Right atrium auricular region (tissue), 2 donors: ENCODE data around the gene ACAP2. TPM values are rescaled to one million over a fixed set of nuclear protein-coding genes. Genes with fewer than 3 reads are reported as not detected.
"Not testable (repeated sequence)": the region's sequence is repeated elsewhere in the genome, so short reads cannot be mapped to it uniquely, and the experiment has no call there.

Experiments used
- DNase-seq: peaks from one replicate; pipeline ENCODE4 v3.0.0-alpha.2; 2019; ENCODE audit warnings: low spot score
- H3K27ac ChIP-seq, 2 donors: fragments of 200-600 bp; sonication (generic); 1 replicate in 1 of 2; 2 replicates in 1 of 2; pipeline ENCODE4 v1.5.1; 2016 to 2019
- H3K27me3 ChIP-seq, 2 donors: fragments of 200-600 bp; sonication (generic); one replicate each; pipeline versions ENCODE4 v1.5.1 to v1.6.0; 2017 to 2019
- H3K36me3 ChIP-seq: fragments of 200-600 bp; sonication (generic); one replicate; pipeline ENCODE4 v1.5.1; 2016
- H3K4me1 ChIP-seq, 2 donors: fragments of 200-600 bp; sonication (generic); one replicate each; pipeline versions ENCODE4 v1.5.1 to v1.6.0; 2017 to 2019
- H3K4me3 ChIP-seq, 2 donors: fragments of 200-600 bp; sonication (generic); 1 replicate in 1 of 2; 2 replicates in 1 of 2; pipeline ENCODE4 v1.5.1; 2017 to 2019; ENCODE audit warnings: mild to moderate bottlenecking in 1 of 2, moderate library complexity in 1 of 2
- H3K9me3 ChIP-seq, 2 donors: fragments of 200-600 bp; sonication (generic); one replicate each; pipeline ENCODE4 v1.5.1; 2019
- total RNA-seq, 2 donors: library from RNA; depleted of rRNA; stranded (reverse); fragments of >200 nt; gene quantifications; one replicate each; pipeline ENCODE4 v1.1.0, GENCODE V29; 2016
- TF ChIP-seq, protein P1 (sequence below), 2 donors: fragments of 200-600 bp; sonication (generic); IDR thresholded peaks; one replicate each; pipeline ENCODE4 v1.5.1; 2019; ENCODE audit warnings: antibody characterized with exemption in 2 of 2

ACAP2 gene
- total RNA-seq, 2 donors from 2014 or later = 17.8 to 18.9 TPM

DNA sequence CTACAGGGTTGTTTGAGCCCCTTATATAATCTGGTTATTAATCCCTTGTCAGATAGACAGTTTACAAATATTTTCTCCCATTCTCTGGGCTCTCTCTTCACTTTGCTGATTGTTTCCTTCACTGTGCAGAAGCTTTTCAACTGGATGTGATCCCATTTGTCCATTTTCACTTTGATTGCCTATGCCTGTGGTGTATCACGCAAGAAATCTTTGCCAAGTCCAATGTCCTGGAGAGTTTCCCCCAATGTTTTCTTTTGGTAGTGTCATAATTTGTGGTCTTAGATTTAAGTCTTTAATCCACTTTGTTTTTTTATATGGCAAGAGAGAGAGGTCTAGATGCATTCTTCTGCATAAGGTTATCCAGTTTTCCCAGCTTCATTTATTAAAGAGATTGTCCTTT, 212.6 kb downstream of the ACAP2 start:
- no peaks in the 10 kb centered on the region for H3K4me1 ChIP-seq
- H3K9me3 ChIP-seq = no peaks in the 10 kb centered on the region
- TF ChIP-seq, protein P1, sequence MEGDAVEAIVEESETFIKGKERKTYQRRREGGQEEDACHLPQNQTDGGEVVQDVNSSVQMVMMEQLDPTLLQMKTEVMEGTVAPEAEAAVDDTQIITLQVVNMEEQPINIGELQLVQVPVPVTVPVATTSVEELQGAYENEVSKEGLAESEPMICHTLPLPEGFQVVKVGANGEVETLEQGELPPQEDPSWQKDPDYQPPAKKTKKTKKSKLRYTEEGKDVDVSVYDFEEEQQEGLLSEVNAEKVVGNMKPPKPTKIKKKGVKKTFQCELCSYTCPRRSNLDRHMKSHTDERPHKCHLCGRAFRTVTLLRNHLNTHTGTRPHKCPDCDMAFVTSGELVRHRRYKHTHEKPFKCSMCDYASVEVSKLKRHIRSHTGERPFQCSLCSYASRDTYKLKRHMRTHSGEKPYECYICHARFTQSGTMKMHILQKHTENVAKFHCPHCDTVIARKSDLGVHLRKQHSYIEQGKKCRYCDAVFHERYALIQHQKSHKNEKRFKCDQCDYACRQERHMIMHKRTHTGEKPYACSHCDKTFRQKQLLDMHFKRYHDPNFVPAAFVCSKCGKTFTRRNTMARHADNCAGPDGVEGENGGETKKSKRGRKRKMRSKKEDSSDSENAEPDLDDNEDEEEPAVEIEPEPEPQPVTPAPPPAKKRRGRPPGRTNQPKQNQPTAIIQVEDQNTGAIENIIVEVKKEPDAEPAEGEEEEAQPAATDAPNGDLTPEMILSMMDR (IDR thresholded peaks at IDR 0.05) = no peak
- no peak overlapping the region for H3K27ac ChIP-seq
- H3K27me3 ChIP-seq = no peaks in the 10 kb centered on the region
- H3K36me3 ChIP-seq = no peaks in the 10 kb centered on the region
- H3K4me3 ChIP-seq = no peak overlapping the region
- no peak for DNase-seq

DNA sequence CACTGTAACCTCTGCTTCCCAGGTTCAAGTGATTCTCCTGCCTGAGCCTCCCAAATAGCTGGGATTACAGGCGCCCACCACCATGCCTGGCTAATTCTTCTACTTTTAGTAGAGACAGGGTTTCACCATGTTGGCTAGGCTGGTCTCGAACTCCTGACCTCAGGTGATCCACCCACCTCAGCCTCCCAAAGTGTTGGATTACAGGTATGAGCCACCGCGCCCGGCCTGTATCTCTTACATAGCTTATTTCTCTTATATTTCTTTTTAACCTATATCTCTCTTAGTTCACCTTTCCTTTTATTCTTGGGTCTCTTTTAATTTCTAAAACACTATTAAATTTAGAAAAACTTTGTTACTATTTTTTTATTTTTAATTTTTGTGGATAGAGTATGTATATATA, 213.9 kb downstream of the ACAP2 start:
- H3K4me3 ChIP-seq = not testable (repeated sequence)

DNA sequence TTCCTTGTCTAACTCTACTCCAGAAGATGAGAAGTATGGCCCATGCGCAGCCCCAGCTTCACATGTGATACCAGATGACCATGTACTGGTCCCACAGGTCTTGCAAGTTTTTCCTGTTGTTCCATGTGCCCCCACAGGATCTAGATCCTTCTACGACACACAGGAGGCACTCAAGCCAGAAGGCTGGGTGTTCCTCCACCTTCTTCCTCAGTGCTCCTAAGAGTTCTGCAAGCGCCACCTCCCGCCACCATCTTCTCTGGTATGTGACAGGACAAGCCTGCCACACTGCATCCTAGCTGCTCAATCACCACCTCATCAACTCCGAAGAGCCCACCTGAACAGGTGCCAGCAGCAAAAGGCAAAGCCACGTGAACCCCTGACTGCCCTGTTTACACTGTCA, 214.9 kb downstream of the ACAP2 start:
- Histone ChIP-seq H3K4me3 (no peak overlapping the region), H3K27me3 (no peaks in the 10 kb centered on the region), H3K27ac (no peak overlapping the region), H3K36me3 (no peaks in the 10 kb centered on the region), H3K4me1 (peaks cover 0 to 15% of the 10 kb centered on the region in 2 donors), H3K9me3 (no peaks in the 10 kb centered on the region)
- peak; percentile 46 for DNase-seq
- TF ChIP-seq, protein P1 (IDR thresholded peaks at IDR 0.05) = no peak

More for the DNA sequence above, 213.9 kb downstream of the ACAP2 start:
- H3K36me3 ChIP-seq, H3K27me3 ChIP-seq, H3K27ac ChIP-seq, H3K9me3 ChIP-seq, H3K4me1 ChIP-seq: not testable (repeated sequence)
- DNase-seq = peak; percentile 43

DNA sequence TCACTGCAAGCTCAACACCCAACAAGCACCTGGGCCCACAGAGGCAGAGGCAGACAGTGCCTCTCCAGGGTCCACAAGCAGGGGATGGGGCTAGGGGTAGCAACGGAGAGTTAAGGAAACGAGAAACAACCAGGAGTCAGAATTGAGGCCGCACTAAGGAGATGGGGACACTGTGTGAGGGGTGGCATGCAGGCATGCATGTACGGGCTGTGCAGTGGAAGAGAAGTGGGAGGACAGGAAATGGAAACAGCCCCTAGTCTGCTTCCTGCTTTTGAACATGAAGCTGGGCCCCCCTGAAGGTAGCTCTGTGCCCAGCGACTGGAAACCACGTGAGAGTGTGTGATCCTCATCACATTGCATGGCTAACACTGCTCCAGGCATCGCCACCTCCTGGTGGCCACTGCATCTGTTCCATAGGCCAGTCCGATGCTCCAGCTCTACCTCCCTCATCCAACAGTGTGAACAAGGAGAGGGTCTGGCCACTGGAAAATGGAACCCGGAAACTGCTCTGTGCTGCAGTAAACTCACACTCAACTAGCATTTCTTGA, 215.8 kb downstream of the ACAP2 start:
- Histone ChIP-seq H3K27ac (no peak overlapping the region), H3K4me1 (peaks cover 0 to 22% of the 10 kb centered on the region in 2 donors), H3K27me3 (no peaks in the 10 kb centered on the region), H3K4me3 (no peak overlapping the region), H3K36me3 (no peaks in the 10 kb centered on the region), H3K9me3 (no peaks in the 10 kb centered on the region)
- DNase-seq = peak; percentile 55
- TF ChIP-seq, protein P1 (IDR thresholded peaks at IDR 0.05) = peak in 1 of 2 donors; percentile 39

DNA sequence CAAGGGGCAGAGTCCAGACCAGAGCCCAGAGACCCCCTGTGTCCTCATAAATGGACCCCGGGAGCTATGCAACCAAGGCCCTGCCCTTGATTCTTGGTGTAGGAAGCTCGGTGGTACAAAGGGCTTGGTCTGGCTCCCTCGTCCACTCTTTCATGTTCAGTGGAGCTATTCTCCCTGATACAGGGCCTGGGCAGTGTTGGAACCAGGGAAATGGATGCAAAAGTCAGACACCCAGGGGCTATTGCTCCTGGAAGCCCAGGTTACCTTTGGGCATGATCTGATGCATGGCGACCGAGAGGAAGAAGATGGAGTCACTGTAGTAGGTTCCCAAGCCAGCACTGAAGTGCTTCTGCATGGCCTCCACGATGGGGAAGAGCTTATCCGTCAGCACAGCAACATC, 216.4 kb downstream of the ACAP2 start:
- H3K36me3 ChIP-seq = no peaks in the 10 kb centered on the region
- peaks cover 0 to 28% of the 10 kb centered on the region in 2 donors for H3K4me1 ChIP-seq
- peak; percentile 34 for DNase-seq
- H3K4me3 ChIP-seq = no peak overlapping the region
- no peaks in the 10 kb centered on the region for H3K27me3 ChIP-seq
- TF ChIP-seq, protein P1 (IDR thresholded peaks at IDR 0.05) = no peak
- H3K27ac ChIP-seq = no peak overlapping the region
- no peaks in the 10 kb centered on the region for H3K9me3 ChIP-seq

DNA sequence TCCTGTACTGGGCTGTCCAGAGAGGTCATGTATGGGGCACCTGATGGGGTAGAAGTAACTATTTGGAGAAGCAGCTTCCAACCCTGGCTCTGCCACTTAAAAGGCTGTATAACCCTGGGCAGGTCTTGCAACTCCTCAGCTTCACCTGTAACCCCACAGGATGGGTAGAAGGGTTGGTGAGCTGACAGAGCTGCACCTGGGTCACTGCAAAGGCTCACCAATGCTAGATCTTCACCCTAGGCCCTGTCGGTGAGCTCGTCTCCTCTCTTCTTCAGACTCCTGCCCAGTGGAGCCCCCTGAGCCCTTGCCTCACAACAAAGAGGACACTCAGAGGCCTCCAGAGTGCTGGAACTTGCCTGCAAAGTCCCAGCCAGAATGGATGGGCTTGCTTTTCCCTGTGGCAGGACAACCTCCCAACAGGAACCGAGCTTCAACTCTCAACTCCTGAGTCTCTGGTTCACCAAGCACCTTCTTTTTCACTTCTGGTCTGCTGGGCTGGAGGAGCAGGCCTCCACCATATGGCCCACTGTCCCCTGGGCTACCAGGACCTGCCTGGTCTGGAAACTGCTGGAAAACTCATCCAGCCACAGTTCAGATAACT, 217.7 kb downstream of the ACAP2 start:
- Histone ChIP-seq H3K27me3 (no peaks in the 10 kb centered on the region), H3K4me1 (peaks cover 0 to 40% of the 10 kb centered on the region in 2 donors), H3K27ac (no peak overlapping the region), H3K4me3 (no peak overlapping the region), H3K9me3 (no peaks in the 10 kb centered on the region), H3K36me3 (no peaks in the 10 kb centered on the region)
- TF ChIP-seq, protein P1 (IDR thresholded peaks at IDR 0.05) = no peak
- DNase-seq = peak; percentile 32

Other genes starting within 250 kb of the ACAP2 start
- 1 to 10 TPM; 4.6 to 6.7 TPM for gene XXYLT1, start 171.9 kb downstream of the ACAP2 start, total RNA-seq
- 10 to 100 TPM; 43.4 to 49.4 TPM for gene PPP1R2, start 100.3 kb upstream of the ACAP2 start, total RNA-seq
- 10 to 100 TPM; 79.6 to 93.2 TPM for gene APOD, start 140.9 kb upstream of the ACAP2 start, total RNA-seq